ENCODE measurements around the gene SURF2. TPM values are rescaled to one million over a fixed set of nuclear protein-coding genes. Genes with fewer than 3 reads are reported as not detected.
A peak's percentile ranks its signal among the peaks of the same experiment; 100 is the strongest.

Gene SURF2
- total and polyA plus RNA-seq, 9 of the 15 experiments (the other 6 are each of a cell fraction or from before 2014, with no cell fraction given) = 5.5 to 82.5 (median 21.3) TPM

DNA sequence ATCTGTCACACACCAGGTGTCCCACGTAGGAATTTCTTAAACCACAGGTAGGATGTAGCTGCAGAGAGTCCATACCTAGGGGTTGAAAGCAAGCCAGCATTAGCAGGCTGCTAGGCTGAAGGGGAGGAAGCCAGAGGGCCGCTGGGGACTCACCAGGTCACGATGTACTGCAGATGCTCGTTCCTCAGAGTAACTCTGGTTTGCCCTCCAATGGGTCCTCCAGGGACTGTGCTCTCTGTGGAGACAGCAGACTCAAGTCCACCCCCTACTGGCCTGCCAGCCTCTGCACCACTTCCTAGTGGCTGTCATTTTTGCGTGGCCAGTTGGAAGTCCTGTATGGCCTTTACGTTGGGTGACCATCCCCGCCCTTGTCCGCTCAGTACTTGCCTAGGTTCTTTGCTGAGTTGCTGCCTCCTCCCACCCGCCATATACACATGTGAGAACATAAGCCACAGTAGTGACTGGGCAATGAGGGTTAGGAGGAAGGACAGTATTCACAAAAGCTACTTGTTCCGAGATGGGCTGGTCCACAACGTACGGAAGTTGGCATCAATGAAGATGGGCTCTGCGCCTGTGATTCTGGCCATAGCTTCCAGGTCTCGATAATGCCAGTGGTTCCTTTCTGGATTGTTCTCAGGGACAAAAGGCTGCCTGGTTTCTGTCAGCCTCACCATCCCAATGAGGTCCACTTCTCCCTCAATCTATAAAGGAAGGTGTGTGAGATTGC is 4.3 kb upstream of the SURF2 start (continued):
- TF ChIP-seq, protein P1, sequence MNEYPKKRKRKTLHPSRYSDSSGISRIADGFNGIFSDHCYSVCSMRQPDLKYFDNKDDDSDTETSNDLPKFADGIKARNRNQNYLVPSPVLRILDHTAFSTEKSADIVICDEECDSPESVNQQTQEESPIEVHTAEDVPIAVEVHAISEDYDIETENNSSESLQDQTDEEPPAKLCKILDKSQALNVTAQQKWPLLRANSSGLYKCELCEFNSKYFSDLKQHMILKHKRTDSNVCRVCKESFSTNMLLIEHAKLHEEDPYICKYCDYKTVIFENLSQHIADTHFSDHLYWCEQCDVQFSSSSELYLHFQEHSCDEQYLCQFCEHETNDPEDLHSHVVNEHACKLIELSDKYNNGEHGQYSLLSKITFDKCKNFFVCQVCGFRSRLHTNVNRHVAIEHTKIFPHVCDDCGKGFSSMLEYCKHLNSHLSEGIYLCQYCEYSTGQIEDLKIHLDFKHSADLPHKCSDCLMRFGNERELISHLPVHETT (CRISPR knock-in tag; conservative IDR thresholded peaks at IDR 0.05 in 1 of 2, IDR thresholded peaks at IDR 0.05 in 1 of 2) = no peak
- TF ChIP-seq, protein P2, sequence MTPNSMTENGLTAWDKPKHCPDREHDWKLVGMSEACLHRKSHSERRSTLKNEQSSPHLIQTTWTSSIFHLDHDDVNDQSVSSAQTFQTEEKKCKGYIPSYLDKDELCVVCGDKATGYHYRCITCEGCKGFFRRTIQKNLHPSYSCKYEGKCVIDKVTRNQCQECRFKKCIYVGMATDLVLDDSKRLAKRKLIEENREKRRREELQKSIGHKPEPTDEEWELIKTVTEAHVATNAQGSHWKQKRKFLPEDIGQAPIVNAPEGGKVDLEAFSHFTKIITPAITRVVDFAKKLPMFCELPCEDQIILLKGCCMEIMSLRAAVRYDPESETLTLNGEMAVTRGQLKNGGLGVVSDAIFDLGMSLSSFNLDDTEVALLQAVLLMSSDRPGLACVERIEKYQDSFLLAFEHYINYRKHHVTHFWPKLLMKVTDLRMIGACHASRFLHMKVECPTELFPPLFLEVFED (CRISPR knock-in tag; conservative IDR thresholded peaks at IDR 0.05) = peak; percentile 91; the same call in 1 of the 2 replicates
- TF ChIP-seq CXXC5 (CRISPR knock-in tag; IDR thresholded peaks at IDR 0.05) (peak; percentile 53; the same call in 1 of the 2 replicates), ZNF134 (CRISPR knock-in tag; conservative IDR thresholded peaks at IDR 0.05) (no peak), NFRKB (IDR thresholded peaks at IDR 0.05; ENCODE audit: low read depth) (no peak), ATF1 (CRISPR knock-in tag; IDR thresholded peaks at IDR 0.05) (no peak), ATF1 (tag; IDR thresholded peaks at IDR 0.05) (0 out of 2 replicates have a peak, but pooled peaks have one; percentile 10)
- TF ChIP-seq, protein P3, sequence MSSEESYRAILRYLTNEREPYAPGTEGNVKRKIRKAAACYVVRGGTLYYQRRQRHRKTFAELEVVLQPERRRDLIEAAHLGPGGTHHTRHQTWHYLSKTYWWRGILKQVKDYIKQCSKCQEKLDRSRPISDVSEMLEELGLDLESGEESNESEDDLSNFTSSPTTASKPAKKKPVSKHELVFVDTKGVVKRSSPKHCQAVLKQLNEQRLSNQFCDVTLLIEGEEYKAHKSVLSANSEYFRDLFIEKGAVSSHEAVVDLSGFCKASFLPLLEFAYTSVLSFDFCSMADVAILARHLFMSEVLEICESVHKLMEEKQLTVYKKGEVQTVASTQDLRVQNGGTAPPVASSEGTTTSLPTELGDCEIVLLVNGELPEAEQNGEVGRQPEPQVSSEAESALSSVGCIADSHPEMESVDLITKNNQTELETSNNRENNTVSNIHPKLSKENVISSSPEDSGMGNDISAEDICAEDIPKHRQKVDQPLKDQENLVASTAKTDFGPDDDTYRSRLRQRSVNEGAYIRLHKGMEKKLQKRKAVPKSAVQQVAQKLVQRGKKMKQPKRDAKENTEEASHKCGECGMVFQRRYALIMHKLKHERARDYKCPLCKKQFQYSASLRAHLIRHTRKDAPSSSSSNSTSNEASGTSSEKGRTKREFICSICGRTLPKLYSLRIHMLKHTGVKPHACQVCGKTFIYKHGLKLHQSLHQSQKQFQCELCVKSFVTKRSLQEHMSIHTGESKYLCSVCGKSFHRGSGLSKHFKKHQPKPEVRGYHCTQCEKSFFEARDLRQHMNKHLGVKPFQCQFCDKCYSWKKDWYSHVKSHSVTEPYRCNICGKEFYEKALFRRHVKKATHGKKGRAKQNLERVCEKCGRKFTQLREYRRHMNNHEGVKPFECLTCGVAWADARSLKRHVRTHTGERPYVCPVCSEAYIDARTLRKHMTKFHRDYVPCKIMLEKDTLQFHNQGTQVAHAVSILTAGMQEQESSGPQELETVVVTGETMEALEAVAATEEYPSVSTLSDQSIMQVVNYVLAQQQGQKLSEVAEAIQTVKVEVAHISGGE (CRISPR knock-in tag; IDR thresholded peaks at IDR 0.05) = no peak
